ENCODE measurements around the gene FAM227A.

Gene FAM227A

DNA sequence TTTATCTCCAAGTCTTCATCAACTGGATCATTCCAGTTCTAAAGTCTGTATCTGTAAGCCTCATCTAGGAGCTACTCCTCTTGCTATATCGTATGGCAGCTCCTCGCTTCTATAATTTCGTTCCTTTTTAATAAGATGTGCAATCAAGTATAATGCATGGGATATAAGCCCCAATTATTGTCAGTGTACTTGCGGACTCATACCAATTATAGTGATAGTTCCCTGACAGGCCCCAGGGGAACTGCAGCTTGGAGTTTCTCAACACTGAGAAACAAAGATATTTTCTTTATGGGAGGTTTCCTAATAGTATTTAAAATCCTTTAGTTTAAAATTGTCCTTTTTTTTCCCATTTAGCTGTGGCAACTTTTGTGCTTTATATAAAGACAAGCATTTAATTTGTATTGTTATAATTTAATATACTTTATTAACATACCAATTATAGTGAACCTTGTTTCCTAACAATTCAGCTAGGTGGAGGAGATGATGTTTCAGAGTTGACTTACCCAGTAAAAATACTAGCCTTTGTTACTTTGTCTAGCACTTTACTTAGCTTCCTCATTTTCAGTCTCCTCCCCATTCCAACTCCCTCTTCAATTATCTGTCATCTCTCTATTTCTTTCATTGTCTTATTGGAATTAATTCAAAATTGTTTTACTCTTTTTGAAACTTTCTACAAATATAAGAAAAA lies 124.8 kb downstream of the FAM227A start:
- DNase-seq: no peak

All from COR-L47 (cell line).